Bone marrow (tissue), 2 donors: Measurements from ENCODE around the gene NTN5.
"Not testable (repeated sequence)": the region's sequence is repeated elsewhere in the genome, so short reads cannot be mapped to it uniquely, and the experiment has no call there.

Experiments used
- DNase-seq, 2 donors: peaks; one replicate each; lab custom pipeline; 2025; lab: John Stamatoyannopoulos, UW

The NTN5 gene

GRCh38 chr19:48696353-48697010 lies 23.7 kb upstream of the NTN5 start:
- no peak for DNase-seq

DNA sequence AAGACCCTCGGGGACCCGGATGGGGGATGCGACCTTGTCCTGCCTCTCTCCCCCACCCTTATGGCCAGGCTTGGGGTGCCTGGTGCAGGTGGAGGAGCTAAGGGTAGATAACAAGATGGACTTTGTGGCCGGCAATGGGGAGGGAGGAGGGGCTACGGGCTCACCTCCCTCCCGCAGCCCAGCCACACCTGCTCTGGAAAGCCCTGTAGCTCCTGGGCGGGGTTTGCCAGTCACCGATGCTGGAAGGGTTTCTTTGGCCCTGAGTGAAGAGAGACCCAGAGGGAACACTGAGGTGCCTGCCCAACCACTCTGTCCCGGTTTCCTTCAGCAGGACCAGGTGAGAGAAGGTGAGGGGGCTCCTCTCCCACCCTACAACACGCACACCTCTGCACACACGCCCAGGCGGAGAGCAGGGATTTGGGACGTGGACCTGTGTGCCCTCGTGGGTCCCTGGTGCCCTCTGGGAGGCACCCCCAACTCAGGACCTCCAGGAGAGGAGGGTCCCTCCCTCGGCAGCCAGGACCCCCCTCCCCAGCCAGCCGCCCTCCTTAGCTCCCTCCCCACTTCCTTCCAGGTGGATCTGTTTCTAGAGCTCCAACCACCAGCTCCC lies 23.0 kb upstream of the NTN5 start, which contains the start of gene FUT2:
FUT2 (plus strand) TSS at position 229 of the 610 bp plus-strand sequence. CDS start 6,986 bp downstream, outside the sequence.
- no peak for DNase-seq

DNA sequence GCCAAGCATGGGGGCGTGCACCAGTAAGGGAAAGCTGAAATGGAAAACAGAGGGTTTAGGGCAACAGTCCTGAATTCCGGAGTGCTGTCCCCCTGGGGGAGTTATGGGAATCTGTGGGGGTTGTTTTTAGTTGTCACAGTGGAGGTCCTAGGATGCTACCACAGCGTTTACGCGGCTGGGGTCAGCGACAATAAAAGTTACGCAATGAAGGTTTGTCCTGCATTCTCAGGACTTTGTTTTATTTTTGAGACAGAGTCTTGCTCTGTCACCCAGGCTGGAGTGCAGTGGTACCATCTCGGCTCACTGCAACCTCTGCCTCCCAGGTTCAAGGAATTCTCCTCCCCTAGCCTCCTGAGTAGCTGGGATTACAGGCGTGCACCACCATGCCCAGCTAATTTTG lies 20.8 kb upstream of the NTN5 start:
- DNase-seq: not testable (repeated sequence)

DNA sequence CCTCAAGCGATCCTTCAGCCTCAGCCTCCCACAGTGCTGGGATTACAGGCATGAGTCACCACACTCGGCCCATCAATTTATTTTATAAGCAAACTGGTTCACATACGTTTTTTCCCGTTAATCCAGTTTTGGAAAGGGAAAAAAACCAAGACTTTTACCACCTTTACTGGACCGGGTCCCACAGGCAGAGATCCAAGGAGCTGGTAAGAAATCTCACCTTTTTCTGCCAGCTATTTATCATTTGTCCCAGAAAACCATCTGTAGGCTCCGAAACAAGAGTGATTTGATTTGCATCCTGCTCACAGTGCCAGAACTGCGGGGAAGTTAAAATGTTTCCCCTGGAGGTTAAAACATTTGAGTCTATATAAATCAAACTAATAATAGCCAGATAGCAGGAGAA lies 16.6 kb upstream of the NTN5 start:
- no peak for DNase-seq

GRCh38 chr19:48687776-48688175 lies 15.0 kb upstream of the NTN5 start:
- no peak for DNase-seq

DNA sequence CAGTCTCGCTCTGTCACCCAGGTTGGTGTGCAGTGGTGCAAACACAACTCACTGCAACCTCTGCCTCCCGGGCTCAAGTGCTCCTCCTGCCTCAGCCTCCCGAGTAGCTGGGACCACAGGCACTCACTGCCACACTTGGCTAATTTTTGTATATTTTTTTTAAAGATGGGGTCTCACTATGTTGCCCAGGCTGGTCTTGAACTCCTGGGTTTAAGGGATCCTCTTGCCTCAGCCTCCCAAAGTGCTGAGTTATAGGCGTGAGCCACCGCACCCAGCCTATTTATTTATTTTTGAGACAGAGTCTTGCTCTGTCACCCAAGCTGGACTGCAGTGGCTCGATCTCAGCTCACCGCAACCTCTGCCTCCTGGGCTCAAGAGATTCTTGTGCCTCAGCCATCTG lies 13.8 kb upstream of the NTN5 start:
- not testable (repeated sequence) for DNase-seq

DNA sequence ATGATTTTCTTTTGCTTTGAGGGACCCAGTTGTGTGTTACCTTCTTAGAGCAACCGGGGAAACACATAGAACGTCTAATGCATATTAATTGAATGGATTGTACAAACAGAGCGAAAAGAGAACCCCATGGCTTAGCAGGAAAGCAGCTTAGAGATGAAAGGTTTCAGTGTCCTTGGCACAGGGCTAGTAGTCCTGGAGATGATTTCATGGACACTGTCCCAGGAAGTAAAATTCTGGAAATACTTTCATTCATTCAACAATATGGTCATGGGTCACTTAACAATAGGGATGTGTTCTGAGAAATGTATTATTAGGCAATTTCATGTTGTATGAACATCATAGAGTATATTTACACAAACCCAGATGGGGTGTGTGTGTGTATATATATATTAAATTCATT lies 13.3 kb upstream of the NTN5 start:
- no peak for DNase-seq

- DNase-seq: no peak
Observed at GRCh38 chr19:48685583-48685982, 12.8 kb upstream of the NTN5 start.

DNA sequence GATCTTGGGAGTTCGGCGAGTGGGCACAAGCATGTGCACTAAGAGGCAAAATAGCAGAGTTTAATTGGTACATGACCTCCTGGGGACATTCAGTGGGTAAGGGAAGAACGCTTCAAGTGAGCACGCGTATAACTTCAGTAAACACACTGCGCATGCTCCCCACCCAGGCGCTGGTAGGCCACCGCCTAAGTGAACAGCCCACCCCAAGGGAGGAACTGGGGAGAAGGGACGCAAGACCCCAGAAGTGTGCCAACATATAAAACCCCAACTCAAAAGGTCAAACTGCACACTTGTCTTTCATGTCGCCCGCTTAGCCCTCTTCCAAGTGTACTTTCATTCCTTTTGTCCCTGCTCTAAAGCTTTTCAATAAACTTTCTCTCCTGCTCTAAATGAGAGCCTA lies 10.5 kb upstream of the NTN5 start:
- peak in 1 of 2 donors; percentile 3 for DNase-seq

DNA sequence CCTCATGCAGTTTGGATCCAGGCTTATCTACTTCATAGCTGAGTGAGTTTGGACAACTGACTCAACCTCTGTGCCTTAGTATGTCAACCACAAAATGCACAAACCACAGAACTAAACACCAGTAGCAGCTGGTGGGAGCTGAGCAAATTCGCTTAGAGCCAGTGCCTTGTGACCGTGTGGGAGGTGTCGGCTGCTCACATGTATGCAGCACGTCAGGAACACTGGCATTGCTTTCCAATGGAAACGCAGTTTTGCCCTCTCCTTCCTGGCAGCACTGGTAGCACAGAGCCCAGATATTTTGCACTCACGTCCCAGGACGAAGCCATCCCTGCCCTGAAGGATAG lies 8.3 kb upstream of the NTN5 start:
- DNase-seq: no peak

- DNase-seq: no peak
Observed at GRCh38 chr19:48680436-48681126, 7.8 kb upstream of the NTN5 start.

DNA sequence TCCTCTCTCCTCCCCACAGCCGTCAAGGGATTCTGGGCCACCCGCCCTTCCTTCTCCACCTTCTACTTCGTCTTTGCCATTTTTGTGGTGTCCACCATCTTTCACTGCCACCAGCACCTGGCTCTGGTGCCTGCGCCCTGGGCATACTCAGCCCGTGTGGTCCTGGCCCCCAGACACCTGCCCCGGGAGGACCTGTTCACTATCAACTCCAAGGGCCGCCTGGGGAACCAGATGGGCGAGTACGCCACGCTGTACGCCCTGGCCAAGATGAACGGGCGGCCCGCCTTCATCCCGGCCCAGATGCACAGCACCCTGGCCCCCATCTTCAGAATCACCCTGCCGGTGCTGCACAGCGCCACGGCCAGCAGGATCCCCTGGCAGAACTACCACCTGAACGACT lies 7.2 kb upstream of the NTN5 start:
- DNase-seq: not testable (repeated sequence)

DNA sequence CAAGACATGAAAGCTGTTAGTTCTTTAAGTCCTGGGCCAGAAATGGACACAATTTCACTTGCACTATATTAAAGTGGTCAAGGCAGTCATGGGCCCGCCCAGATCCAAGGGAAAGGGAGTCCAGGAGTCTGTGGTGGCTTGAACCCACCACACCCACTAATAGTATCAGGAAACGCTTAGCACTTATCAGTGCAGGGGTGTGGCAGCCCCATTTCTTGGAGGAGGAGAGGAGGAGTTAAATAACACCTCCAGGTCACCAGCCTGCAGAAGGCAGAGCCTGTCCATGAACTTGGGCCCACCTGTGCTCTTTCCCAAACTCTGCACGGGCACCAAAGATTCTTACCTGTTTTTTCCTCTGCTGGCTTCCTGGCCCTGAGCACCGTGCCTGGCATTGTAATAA lies 5.4 kb upstream of the NTN5 start:
- DNase-seq: no peak

- DNase-seq: no peak
Observed at GRCh38 chr19:48676887-48677286, 4.1 kb upstream of the NTN5 start.

DNA sequence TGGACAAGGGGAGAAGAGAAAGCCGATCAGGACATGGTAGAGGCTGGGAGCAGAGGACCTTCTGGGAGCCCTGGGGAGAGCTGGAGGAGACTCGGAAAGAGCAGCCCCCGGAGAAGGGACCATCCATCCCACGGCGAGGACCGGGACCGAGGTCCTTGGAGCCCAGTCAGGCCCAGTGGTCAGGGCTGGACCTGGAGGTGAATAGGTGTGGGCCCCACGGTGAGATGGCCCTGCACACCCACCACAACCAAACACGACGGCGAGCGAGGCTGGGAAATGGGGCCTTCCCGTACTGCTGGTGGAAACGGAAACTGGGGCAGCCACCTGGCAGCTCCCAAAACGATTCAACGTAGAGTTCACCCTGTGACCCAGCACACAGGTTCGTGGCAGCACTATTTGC lies 3.7 kb upstream of the NTN5 start:
- no peak for DNase-seq

DNA sequence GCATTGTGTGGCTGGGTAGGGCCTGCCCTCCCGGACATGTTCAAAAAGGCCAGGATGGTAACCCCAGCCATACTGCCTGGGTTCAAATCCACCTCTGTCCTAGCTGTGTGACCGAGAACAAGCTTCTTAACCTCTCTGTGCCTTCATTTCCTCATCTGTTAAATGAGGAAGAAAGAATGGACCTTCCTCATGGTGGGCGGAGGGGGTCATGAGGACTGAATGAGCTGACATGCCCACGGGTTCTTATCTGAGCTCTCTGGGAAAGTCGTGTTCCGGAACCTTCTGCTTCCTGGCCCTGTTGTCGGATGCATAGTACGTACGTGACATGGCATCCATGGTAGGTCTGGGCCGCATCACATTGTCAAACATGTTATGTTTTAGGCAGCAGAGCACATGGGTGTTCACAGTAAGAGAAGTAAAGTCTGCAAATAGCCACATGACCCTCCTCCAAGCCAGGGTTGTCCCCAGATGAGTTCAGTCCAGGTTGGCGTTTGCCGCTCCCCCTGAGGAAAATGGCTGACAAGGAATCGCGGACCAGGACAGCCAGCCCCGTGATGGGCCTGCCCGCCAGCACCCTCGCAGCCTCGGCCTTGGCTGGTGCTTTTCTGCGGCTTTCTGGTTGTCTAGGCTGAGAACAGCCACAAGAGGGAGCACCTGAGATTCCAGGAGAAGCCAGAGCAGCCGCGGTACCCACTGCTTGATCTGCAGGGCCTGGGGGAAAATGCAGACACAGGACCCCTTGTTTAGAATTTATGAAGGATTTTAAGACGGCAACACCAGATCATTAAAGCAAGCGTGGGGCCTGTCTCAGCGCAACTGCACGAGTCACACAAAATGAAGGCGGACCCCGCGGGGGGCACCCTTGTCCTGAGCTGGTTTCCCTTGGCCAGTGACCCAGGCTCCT lies 2.4 kb upstream of the NTN5 start:
- DNase-seq: peak; percentile 13 to 66

- DNase-seq: no peak
Observed at GRCh38 chr19:48674216-48674809, 1.5 kb upstream of the NTN5 start.

- DNase-seq: no peak
Observed at GRCh38 chr19:48673436-48674100, 751 bp upstream of the NTN5 start.

- no peak for DNase-seq
Observed at GRCh38 chr19:48671446-48671995, 1.3 kb downstream of the NTN5 start.

DNA sequence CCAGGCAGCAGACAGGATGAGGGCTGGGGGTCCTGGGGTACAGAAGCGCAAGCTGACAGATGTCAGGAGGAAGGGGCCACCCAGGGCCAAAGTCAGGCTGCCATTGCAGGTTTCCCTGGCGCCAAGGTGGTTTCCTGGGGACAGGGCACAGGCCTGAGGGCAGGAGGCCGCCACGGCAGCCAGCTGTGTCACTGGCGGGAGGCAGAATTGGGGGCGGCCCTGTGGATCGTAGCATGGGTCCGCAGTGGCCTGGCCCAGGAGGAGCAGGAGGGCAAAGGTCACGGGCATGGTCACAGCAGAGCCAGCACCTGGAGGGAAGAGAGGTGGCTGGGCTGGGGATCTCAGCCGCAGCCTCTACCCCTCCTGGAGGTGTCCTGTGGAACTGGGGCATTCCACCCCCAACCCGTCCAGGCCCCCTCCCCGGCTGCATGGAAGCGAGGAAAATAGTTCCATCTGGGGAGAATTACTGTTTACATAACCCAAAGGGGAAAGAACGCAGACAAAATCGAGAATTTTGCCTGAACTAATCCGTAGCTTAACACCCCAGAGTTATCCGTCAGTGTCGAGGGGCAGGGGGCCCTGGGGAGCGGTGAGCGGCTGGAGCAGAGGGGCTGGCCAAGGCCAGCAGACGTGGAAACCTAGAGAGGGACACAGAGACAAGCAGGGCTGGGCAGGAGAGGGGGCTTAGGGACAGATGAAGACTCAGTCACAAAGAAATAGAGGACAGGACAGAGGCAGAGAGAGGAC lies 1.9 kb downstream of the NTN5 start:
- no peak for DNase-seq
